GM23338 (cell line): ENCODE measurements around the gene TOM1L2.

Experiments used
- CTCF ChIP-seq, 2 experiments: fragments of 200-600 bp in 1 of 2; sonication (generic) in 1 of 2; conservative IDR thresholded peaks; 2 replicates each; pipeline versions ENCODE4 v1.5.1 to v1.6.1; 2016 to 2017; ENCODE audit warnings: antibody characterized with exemption in 2 of 2, low read depth in 2 of 2, mild to moderate bottlenecking in 2 of 2, moderate library complexity in 1 of 2
- ETS1 ChIP-seq: IDR thresholded peaks from 2 replicates; pipeline ENCODE4 v1.6.1; 2016; ENCODE audit warnings: antibody characterized with exemption
- EZH2 ChIP-seq: fragments of 200-600 bp; sonication (generic); IDR thresholded peaks from one replicate; pipeline ENCODE4 v1.8.0; 2017; ENCODE audit warnings: antibody characterized with exemption, mild to moderate bottlenecking, low read depth; ENCODE audit not compliant: unreplicated experiment
- EZH2phosphoT487 ChIP-seq: fragments of 200-600 bp; sonication (generic); IDR thresholded peaks from one replicate; pipeline ENCODE4 v1.8.1; 2018; ENCODE audit warnings: antibody characterized with exemption; ENCODE audit not compliant: unreplicated experiment
- POLR2AphosphoS5 ChIP-seq: IDR thresholded peaks from 2 replicates; pipeline ENCODE4 v1.6.1; 2016; ENCODE audit warnings: antibody characterized with exemption, low read depth
- STAT1 ChIP-seq: IDR thresholded peaks from one replicate; pipeline ENCODE4 v1.6.1; 2016; ENCODE audit warnings: antibody characterized with exemption; ENCODE audit not compliant: unreplicated experiment
- ZNF114 ChIP-seq: fragments of 250-450 bp; sonication (Bioruptor Pico); IDR thresholded peaks from 2 replicates; pipeline ENCODE4 v1.5.0; 2020; ENCODE audit warnings: mild to moderate bottlenecking, moderate library complexity

DNA sequence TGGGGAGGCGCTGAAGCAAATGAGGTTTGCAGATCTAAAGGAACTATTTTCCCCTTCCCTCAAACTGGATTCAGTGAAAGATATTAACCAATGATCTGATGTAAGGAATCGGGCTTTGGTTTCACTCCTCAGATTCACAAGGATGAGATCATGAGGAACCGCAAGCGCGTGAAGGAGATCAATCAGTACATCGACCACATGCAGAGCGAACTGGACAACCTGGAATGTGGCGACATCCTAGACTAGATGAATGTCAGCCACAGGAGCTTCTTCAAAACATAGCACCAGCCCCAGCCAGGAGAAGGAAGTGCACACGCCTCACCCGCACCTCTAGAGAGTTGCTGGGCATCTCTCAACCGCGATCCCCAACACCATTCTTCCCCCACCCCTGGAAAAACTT is 44.2 kb upstream of the TOM1L2 start:
- TF ChIP-seq POLR2AphosphoS5 (no peak), EZH2 (no peak), CTCF (conservative IDR thresholded peaks at IDR 0.05; ENCODE audit: low read depth in 2 of 2) (no peak), ZNF114 (CRISPR knock-in tag) (no peak), EZH2phosphoT487 (no peak), STAT1 (no peak), ETS1 (no peak)
